Measurements from ENCODE around the gene ERRFI1.

DNA sequence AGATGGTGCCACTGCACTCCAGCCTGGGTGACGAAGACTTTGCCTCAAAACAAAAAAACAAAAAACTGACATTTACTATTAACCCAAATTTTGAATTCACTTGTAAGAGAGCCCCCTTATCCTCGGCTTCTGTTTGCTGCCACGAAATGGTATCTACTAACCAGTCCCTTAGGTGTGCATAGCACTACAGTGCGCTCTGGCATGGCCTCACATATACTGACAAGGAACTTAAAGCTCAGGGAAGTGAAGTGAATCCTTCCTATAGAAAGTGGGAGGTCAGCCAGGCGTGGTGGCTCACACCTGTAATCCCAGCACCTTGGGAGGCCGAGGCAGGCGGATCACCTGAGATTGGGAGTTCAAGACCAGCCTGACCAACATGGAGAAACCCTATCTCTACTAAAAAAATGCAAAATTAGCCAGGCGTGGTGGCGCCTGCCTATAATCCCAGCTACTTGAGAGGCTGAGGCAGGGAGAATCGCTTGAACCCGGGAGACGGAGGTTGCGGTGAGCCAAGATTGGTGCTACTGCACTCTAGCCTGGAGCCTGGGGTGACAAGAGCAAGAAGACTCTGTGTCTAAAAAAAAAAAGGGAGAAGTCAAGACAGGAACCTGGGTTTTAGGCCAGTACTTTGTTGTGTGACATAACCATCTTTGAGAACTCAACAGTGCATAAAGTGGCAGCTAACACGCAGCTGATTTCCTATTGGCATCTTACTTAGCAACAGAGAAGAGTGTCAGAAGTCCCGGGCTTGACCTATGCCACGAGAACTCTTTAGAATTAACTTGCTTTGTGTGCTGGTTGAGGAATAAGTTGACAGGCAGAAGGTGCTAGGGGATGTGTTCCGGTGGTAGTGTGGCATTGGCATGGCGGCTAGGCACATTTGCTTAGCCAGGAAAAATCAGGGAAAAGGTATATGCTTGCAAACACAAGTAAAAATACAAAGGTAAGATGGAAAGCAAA is 16.8 kb downstream of the ERRFI1 start:
- TF ChIP-seq, protein P1, sequence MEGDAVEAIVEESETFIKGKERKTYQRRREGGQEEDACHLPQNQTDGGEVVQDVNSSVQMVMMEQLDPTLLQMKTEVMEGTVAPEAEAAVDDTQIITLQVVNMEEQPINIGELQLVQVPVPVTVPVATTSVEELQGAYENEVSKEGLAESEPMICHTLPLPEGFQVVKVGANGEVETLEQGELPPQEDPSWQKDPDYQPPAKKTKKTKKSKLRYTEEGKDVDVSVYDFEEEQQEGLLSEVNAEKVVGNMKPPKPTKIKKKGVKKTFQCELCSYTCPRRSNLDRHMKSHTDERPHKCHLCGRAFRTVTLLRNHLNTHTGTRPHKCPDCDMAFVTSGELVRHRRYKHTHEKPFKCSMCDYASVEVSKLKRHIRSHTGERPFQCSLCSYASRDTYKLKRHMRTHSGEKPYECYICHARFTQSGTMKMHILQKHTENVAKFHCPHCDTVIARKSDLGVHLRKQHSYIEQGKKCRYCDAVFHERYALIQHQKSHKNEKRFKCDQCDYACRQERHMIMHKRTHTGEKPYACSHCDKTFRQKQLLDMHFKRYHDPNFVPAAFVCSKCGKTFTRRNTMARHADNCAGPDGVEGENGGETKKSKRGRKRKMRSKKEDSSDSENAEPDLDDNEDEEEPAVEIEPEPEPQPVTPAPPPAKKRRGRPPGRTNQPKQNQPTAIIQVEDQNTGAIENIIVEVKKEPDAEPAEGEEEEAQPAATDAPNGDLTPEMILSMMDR (IDR thresholded peaks at IDR 0.05; ENCODE audit: borderline replicate concordance, extremely low read depth, low read length, poor library complexity, severe bottlenecking) = no peak
- TF ChIP-seq EZH2 (IDR thresholded peaks at IDR 0.05; ENCODE audit: borderline replicate concordance, low read depth, low read length, severe bottlenecking) = no peak

Measured in DND-41 (cell line).